Transverse colon (tissue), 3 donors: ENCODE measurements around the gene MED25.

ENCODE experiments used
- POLR2A ChIP-seq: fragments of 450-650 bp; IDR thresholded peaks from one replicate; pipeline ENCODE4 v1.6.1; 2016; ENCODE audit warnings: antibody characterized with exemption, mild to moderate bottlenecking, moderate library complexity
- TF ChIP-seq, protein P1 (sequence below), 5 experiments: fragments of 200-600 bp in 3 of 5; fragments of 450-650 bp in 2 of 5; sonication (generic) in 3 of 5; IDR thresholded peaks; 1 replicate in 2 of 5; 2 replicates in 3 of 5; pipeline ENCODE4 v1.5.1; 2016 to 2017; ENCODE audit warnings: antibody characterized with exemption in 5 of 5, inconsistent platforms in 3 of 5, mild to moderate bottlenecking in 2 of 5, moderate library complexity in 1 of 5

- no peak for TF ChIP-seq POLR2A
- TF ChIP-seq, protein P1, sequence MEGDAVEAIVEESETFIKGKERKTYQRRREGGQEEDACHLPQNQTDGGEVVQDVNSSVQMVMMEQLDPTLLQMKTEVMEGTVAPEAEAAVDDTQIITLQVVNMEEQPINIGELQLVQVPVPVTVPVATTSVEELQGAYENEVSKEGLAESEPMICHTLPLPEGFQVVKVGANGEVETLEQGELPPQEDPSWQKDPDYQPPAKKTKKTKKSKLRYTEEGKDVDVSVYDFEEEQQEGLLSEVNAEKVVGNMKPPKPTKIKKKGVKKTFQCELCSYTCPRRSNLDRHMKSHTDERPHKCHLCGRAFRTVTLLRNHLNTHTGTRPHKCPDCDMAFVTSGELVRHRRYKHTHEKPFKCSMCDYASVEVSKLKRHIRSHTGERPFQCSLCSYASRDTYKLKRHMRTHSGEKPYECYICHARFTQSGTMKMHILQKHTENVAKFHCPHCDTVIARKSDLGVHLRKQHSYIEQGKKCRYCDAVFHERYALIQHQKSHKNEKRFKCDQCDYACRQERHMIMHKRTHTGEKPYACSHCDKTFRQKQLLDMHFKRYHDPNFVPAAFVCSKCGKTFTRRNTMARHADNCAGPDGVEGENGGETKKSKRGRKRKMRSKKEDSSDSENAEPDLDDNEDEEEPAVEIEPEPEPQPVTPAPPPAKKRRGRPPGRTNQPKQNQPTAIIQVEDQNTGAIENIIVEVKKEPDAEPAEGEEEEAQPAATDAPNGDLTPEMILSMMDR (IDR thresholded peaks at IDR 0.05): no peak
These were observed 24.6 kb upstream of the MED25 start for GRCh38 chr19:49793561-49793840.
